ENCODE data around the gene BMP6.

Gene BMP6

DNA sequence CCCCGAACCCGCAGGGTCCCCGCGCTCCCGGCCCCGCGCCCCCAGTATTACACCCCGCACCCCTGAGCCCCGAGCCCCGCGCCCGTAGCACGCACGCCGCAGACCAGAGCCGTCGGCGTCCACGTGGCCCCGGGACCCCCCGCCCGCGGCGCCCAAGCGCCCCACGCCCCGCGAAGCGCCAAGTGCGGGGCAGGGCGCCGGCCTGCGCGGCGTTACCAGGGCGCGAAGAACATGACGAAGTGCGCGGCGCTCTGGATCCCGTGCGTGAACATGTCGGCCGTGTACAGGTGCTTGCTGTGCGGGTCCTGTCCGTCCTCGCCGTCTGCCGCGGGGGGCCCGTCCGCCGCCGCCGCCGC, 184.4 kb downstream of the BMP6 start:
- no peak for DNase-seq

GRCh38 chr6:7910654-7911344, 184.9 kb downstream of the BMP6 start, which contains the start of gene TXNDC5:
TSS of gene TXNDC5 (minus strand) at chr6:7910788. CDS start at chr6:7910776, 12 bp downstream.
- peak; percentile 79 for DNase-seq

DNA sequence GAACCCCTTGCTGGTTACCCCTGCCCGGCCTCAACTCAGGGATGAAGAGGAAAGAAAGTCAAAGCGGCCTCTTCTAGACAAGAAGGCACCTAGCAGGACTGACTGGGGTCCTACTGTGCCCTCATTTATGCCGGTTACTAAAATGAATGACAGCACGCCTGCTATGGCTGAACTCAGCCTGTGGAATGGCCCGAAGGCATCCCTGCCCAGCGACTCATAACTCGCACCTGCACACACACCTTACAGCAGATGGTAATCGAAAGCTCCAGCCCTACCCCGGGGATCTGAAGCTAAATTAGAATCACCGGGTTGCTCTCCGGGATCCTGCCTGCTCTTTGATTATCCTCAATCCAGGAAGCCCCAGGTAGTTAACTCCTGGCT, 185.4 kb downstream of the BMP6 start:
- DNase-seq, result no peak

GRCh38 chr6:7912024-7912423, 186.1 kb downstream of the BMP6 start:
- DNase-seq, result no peak

- no peak for DNase-seq
Observed at GRCh38 chr6:7912736-7913517, 187.0 kb downstream of the BMP6 start.

- DNase-seq, result no peak
Observed at GRCh38 chr6:7914311-7914710, 188.4 kb downstream of the BMP6 start.

- no peak for DNase-seq
Observed at GRCh38 chr6:7914991-7915789, 189.3 kb downstream of the BMP6 start.

DNA sequence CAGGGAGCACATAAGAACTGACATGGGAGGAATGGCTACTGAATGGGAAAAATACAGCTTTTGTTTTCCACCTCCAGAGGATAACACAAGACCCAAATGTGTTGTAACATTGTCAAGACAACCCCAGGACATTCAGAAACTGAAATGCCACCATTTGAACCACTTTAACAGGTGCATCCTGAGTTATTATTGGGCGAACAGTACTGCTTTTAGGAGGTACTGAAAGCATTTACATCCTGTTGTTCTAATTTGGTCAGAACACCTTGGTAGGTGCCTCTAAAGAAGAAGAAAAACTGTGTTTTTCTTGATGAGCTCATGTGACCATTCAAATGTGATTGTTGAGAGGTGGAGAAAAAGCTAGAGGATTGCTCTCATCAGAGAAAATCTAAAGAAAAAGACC, 191.1 kb downstream of the BMP6 start:
- no peak for DNase-seq

- DNase-seq, result no peak
Observed at GRCh38 chr6:7917729-7918128, 191.8 kb downstream of the BMP6 start.

DNA sequence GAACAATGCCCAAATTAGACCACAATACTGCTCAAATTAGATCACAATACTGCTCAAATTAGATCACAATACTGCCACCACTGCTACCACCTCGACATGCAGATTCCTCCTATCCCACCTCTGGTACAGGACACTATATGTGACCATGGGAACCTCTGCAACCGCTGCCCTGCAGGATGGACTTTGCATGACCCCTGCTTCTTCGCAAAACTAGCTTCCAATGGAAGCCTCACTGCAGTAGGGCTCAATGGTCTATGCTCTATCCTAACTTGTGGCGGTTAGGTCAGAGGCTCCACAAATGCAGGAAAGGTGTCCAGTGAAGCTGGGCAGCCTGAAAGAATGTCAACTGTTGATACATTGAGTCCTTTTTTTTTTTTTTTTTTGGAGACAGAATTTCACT, 192.5 kb downstream of the BMP6 start:
- no peak for DNase-seq

DNA sequence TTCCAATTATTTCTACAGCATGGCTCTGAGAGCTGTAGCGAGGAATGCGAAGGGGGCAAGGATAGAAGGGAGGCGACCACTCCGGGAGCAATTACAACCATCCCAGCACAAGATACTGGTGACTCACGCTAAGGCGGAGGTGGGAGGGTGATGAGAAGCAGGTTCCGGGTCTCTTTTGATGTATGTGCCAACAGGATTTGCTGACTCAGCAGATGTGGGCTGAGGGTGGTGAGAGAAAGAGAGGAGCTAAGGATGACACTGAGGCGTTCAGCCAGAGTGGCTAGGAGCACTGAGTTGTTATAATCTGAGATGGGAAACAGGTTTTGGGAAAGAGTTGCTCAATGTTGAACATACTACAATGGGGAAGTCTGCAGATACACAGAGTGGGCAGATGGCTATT, 194.0 kb downstream of the BMP6 start:
- DNase-seq, result no peak

DNA sequence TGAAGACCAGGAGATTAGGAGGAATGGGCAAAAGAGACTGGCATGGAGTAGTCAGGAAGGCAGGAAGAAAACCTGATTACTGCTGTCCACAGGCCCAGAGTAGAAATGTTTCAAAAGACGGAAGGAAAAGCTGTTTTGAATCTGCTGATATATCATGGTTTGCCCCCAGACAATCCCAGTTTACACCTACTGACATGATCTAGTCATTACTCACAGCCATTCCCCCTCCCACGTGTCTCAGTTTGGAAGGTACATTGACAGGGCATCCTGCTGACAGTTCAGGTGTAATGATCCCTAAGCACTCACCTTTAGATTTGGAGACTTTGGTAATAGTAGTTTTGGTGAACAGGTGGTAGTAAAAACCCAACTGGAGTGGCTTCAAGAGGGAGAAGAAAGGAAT, 194.5 kb downstream of the BMP6 start:
- no peak for DNase-seq

DNA sequence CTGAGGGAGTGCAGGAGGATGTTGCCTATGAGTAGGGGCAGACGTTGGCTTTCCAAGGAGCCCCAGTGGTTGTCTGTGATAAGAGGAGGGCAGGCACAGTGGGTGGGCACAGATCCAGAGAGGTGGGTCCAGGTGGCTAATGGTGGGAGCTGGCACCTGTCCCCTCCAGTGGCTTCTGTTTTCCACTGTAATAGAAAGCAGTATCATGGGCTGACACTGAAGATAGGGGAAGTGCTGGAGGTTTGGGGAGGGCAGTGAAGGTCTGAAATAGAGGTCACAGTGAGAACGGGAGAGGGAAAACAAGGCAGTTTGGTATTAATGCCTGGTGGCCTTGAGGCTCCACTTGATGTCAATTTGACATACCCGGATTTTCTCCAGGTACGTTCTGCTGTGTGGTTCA, 195.1 kb downstream of the BMP6 start:
- DNase-seq, result no peak

DNA sequence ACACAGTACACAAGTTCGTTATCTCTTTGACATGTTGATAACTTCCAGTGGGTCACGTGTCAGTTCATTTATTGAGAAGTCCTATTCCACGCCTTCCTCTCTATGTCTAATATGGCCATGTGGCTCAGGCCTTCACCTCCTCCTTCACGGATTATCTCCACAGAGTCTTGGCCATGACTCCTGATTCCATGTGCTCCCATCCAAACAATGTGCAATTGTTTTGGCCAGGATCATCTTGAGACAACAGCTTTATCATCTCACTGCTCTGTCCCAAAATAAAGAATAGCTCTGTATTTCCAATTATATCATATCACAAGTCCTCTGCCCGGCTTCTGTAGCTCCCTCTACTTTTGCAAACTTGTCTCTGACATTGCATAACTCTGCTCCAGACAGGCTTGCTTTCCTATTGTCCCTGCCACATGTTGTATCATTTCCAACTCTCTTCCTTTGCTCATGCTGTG, 195.8 kb downstream of the BMP6 start:
- DNase-seq, result no peak

DNA sequence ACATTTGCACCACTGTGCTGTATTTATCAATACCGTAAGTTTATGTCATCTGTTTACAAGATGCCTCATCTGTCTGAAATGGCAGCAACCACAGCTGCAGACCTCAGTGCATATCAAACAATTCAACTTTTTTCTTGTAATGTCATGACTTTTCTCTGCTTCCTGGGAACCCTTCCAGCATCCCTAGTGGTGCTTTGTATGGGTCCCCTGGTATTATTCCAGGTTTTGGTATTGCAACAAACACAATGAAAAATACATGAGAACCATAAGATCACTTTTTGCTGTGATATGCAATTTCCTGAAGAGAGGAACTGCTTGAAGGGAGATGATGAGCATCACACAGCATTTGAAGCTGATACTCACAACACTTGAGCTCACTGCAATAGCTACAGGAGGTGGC, 196.7 kb downstream of the BMP6 start:
- DNase-seq, result no peak

DNA sequence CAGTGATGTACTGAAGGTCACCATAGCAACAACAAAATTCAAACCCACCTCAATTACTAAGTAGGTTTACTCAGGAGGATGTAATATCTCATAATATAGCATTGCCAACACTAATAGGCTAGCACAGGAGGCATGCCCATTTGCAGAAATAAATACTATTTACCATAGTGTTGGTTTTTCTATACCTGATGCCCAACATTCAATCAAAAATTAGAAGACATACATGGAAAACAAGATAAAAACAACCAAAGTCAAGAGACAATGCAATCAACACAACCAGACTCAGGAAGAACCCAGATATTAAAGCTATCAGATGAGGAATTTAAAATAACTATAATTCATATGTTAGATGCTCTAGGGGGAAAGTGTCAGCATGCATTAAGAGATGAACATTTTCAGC, 199.0 kb downstream of the BMP6 start:
- no peak for DNase-seq
